H1 (cell line): Measurements from ENCODE around the gene DCN. TPM values are rescaled to one million over a fixed set of nuclear protein-coding genes. Genes with fewer than 3 reads are reported as not detected.

Source experiments
- GTF2F1 ChIP-seq: IDR thresholded peaks from 2 replicates; pipeline ENCODE4 v1.6.1; 2012; ENCODE audit warnings: low read depth, low read length, improper control_type of control experiment, borderline replicate concordance
- KDM5A ChIP-seq: fragments of 200-600 bp; IDR thresholded peaks from 2 replicates; pipeline ENCODE4 v1.7.1; 2012; ENCODE audit warnings: mild to moderate bottlenecking, low read length, inconsistent platforms, mixed read lengths
- RAD21 ChIP-seq, 2 experiments: IDR thresholded peaks in 1 of 2; conservative IDR thresholded peaks in 1 of 2; 2 replicates each; pipeline ENCODE4 v1.6.1; 2011; ENCODE audit warnings: low read depth in 2 of 2, low read length in 2 of 2, improper control_type of control experiment in 1 of 2, inconsistent platforms in 1 of 2, mild to moderate bottlenecking in 1 of 2, moderate library complexity in 1 of 2
- SIRT6 ChIP-seq: IDR thresholded peaks from one replicate; pipeline ENCODE4 v1.7.1; 2012; ENCODE audit warnings: low read length, inconsistent platforms
- TAF1 ChIP-seq: IDR thresholded peaks from 2 replicates; pipeline ENCODE4 v1.6.1; 2011; ENCODE audit warnings: mild to moderate bottlenecking, low read depth, low read length
- polyA plus RNA-seq, 7 experiments: library from polyadenylated mRNA; depleted of rRNA in 3 of 7; stranded (reverse) in 5 of 7; unstranded in 2 of 7; fragments of >200 nt in 5 of 7; fragments of 200-250 nt in 2 of 7; gene quantifications; 1 replicate in 5 of 7; 2 replicates in 1 of 7; 4 replicates in 1 of 7; pipeline versions ENCODE4 v1.2.1 to v1.2.3, GENCODE V29; 2011 to 2013; ENCODE audit warnings: missing spikeins in 2 of 7, mixed read lengths in 2 of 7
- total RNA-seq: library from RNA; stranded (reverse); fragmentation: NEBNext Ultra II Directional; extraction: Animal tissue kit (Norgen Biotek cat#: 25700); gene quantifications from 2 replicates; pipeline ENCODE4 v1.2.1, GENCODE V29; 2021

DCN gene
- total and polyA plus RNA-seq, 2 of the 8 experiments (the other 6 are each of a cell fraction or from before 2014, with no cell fraction given) = not detected

DNA sequence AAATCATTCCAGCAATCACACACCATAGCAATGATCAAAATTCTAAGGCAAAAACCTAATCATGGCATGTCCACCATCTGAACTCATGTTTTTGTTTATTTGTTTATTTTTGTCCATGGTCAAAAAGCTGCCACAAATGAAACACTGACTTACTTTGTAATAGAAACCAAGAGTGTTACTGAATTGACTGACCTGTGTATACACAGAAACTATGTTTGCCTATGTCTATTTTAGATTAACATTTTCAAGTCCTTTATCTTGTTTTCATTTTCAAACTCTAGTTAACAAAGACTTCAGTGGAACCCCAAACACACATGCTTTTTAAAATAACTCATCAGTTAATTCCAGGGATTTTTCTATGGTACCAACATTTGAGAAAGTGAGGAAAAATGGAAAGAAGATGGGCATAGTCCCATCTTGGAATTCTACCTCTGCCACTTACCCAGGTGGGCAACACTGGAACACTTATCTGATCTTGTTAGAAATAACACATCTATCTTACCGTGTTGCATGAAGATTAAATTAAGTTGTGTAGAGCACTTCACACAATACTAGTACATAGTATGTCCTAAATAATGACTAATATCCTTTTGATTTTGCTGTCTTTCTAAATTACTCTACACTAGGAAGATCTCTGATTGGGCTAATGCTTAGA, 77.7 kb downstream of the DCN start (continued):
- TF ChIP-seq GTF2F1 (no peak), TAF1 (no peak), SIRT6 (no peak), RAD21 (IDR thresholded peaks at IDR 0.05 in 1 of 2, conservative IDR thresholded peaks at IDR 0.05 in 1 of 2; ENCODE audit: low read depth in 2 of 2, low read length in 2 of 2) (no peak), KDM5A (no peak)
